Vagina (tissue), 2 donors: ENCODE results near the gene GRM8.

ENCODE experiments used
- POLR2A ChIP-seq, 2 donors: fragments of 450-650 bp; IDR thresholded peaks; one replicate each; pipeline ENCODE4 v1.6.1; 2017; ENCODE audit warnings: antibody characterized with exemption in 2 of 2, mild to moderate bottlenecking in 2 of 2, moderate library complexity in 2 of 2
- POLR2AphosphoS5 ChIP-seq, 2 donors: sonication (generic); formaldehyde crosslinking; IDR thresholded peaks; one replicate each; pipeline ENCODE4 v1.9.0; 2017; ENCODE audit warnings: antibody characterized with exemption in 2 of 2, mild to moderate bottlenecking in 2 of 2, low read depth in 1 of 2; ENCODE audit not compliant: insufficient read depth in 1 of 2
- TF ChIP-seq, protein P1 (sequence below), 3 experiments: fragments of 450-650 bp in 2 of 3; fragments of 200-600 bp in 1 of 3; sonication (generic) in 1 of 3; IDR thresholded peaks; one replicate each; pipeline ENCODE4 v1.5.1; 2017 to 2019; ENCODE audit warnings: antibody characterized with exemption in 3 of 3, mild to moderate bottlenecking in 2 of 3, moderate library complexity in 2 of 3

DNA sequence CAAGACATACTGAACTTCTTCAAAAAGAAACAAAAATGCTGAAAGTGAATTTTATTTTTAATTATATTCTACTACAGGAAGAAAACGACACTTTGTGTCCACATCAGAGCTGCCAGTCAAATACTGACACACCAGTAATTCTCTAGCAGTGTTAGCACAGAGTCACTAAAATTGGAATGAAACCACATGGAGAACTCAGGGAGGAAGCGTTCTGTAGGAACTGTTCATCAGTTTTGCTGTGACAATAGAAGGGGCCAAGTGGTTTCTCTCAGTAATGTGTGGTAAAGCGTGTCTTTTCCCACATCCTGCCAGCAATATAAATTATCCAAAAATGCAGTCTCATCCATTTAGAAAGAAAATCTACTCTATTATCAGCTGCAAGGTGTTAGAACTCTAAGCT, 683.3 kb downstream of the GRM8 start:
- TF ChIP-seq, protein P1, sequence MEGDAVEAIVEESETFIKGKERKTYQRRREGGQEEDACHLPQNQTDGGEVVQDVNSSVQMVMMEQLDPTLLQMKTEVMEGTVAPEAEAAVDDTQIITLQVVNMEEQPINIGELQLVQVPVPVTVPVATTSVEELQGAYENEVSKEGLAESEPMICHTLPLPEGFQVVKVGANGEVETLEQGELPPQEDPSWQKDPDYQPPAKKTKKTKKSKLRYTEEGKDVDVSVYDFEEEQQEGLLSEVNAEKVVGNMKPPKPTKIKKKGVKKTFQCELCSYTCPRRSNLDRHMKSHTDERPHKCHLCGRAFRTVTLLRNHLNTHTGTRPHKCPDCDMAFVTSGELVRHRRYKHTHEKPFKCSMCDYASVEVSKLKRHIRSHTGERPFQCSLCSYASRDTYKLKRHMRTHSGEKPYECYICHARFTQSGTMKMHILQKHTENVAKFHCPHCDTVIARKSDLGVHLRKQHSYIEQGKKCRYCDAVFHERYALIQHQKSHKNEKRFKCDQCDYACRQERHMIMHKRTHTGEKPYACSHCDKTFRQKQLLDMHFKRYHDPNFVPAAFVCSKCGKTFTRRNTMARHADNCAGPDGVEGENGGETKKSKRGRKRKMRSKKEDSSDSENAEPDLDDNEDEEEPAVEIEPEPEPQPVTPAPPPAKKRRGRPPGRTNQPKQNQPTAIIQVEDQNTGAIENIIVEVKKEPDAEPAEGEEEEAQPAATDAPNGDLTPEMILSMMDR (IDR thresholded peaks at IDR 0.05): no peak
- TF ChIP-seq POLR2A (IDR thresholded peaks at IDR 0.05) (no peak), POLR2AphosphoS5 (IDR thresholded peaks at IDR 0.05; ENCODE audit: insufficient read depth in 1 of 2, low read depth in 1 of 2) (no peak)
